RWPE1 (cell line): ENCODE results near the gene RNF144A.

Source experiments
- CTCF ChIA-PET: fragments of 350-600 bp; sonication (Branson Sonifier 250); formaldehyde crosslinking; extraction: SDS; loops from one replicate; lab custom pipeline; 2021; lab: Yijun Ruan, JAX
- POLR2A ChIA-PET: fragments of 400-600 bp; formaldehyde crosslinking; extraction: SDS; loops from one replicate; lab custom pipeline; 2020; ENCODE audit warnings: antibody characterized with exemption; ENCODE audit not compliant: low non-redundant PET; lab: Yijun Ruan, JAX
- DNase-seq: peaks from one replicate; pipeline ENCODE4 v3.0.0; 2012; ENCODE audit warnings: low spot score
- H3K27ac ChIP-seq: fragments of 450-650 bp; 2 replicates; pipeline ENCODE4 v1.5.1; 2017
- CTCF ChIP-seq: fragments of 450-650 bp; conservative IDR thresholded peaks from 2 replicates; pipeline ENCODE4 v1.5.1; 2017; ENCODE audit warnings: low read depth, mild to moderate bottlenecking

RNF144A gene

GRCh38 chr2:7014174-7014640 lies 97.0 kb downstream of the RNF144A start:
- no peak for DNase-seq
- no peak overlapping the region for H3K27ac ChIP-seq
- TF ChIP-seq CTCF: no peak
- ChIA-PET POLR2A (no interaction called here), CTCF (interaction anchor here (0.7 kb wide), 1 partner anchor 46 kb away, joined by 3 read pairs; no protein-coding TSS in a partner anchor)

- DNase-seq: no peak
- H3K27ac ChIP-seq: no peak overlapping the region
- CTCF ChIA-PET: interaction anchor here (0.7 kb wide), 1 partner anchor 47 kb away, joined by 3 read pairs; no protein-coding TSS in a partner anchor
- no peak for TF ChIP-seq CTCF
- POLR2A ChIA-PET: no interaction called here
These were observed 98.1 kb downstream of the RNF144A start for GRCh38 chr2:7015007-7015950.

- ChIA-PET CTCF (no interaction called here), POLR2A (no interaction called here)
- DNase-seq: no peak
- H3K27ac ChIP-seq: no peak overlapping the region
- TF ChIP-seq CTCF: no peak
These were observed 98.9 kb downstream of the RNF144A start for GRCh38 chr2:7016148-7016547.

- POLR2A ChIA-PET: no interaction called here
- no peak for DNase-seq
- TF ChIP-seq CTCF: no peak
- CTCF ChIA-PET: no interaction called here
- H3K27ac ChIP-seq: no peak overlapping the region
These were observed 99.5 kb downstream of the RNF144A start for GRCh38 chr2:7016601-7017211.

- no peak for TF ChIP-seq CTCF
- no peak overlapping the region for H3K27ac ChIP-seq
- ChIA-PET CTCF (interaction anchor here (0.5 kb wide), 1 partner anchor 101 kb away, joined by 4 read pairs; no protein-coding TSS in a partner anchor), POLR2A (no interaction called here)
- DNase-seq: no peak
These were observed 100.6 kb downstream of the RNF144A start for GRCh38 chr2:7017671-7018281.

- CTCF ChIA-PET: no interaction called here
- no peak for TF ChIP-seq CTCF
- no peak overlapping the region for H3K27ac ChIP-seq
- DNase-seq: no peak
- POLR2A ChIA-PET: no interaction called here
These were observed 101.1 kb downstream of the RNF144A start for GRCh38 chr2:7018282-7018701.
